Measurements from ENCODE around the gene SYNGR3.

The SYNGR3 gene

DNA sequence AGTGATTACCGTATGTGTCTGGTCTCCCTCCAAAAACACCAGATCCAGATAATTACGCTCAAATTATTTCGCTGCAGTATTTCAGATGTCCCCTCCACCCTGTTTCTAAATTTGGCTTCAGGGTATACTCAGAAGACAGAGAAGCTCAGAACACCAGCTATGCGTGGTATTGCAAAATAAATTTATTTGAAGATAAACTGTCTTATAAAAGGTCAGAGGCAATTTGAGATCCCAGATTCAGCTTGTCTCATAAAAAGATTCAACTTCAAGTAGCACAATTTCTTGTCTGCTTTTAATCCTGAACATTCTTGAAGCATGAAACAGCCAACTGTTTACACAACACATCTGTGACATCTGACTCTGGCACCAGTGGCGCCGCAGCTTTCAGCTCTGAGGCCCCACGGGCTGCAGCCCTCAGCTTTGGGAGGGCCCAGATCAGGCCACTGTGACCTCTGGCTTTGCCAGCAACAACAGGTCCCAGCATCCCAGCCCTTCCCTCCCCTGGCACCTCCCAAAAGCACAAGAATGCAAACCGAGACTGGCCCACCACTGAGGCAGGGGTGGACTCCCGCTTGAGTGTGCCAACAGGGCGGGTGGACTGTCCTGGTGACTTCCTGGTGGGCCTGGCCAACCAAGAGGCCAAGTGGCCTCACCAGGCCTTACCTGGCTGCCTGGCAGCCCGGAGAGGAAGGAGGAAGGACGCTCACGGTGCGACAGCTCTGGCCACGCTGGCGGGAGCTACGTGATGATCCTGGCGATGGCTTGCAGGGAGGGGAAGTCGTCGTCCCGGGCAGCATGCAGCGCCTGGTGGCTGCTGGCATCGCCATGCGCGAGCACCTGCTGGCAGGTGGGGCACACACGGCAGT lies 8.0 kb downstream of the SYNGR3 start:
- POLR2A ChIA-PET, result interaction anchor here (1.6 kb wide), 1 partner anchor 158 kb away, joined by 3 read pairs; the partner anchor contains the start of gene TRAF7
- H3K4me3 ChIP-seq (ENCODE audit: low read depth, low read length), result no peak overlapping the region
- TF ChIP-seq, protein P1, sequence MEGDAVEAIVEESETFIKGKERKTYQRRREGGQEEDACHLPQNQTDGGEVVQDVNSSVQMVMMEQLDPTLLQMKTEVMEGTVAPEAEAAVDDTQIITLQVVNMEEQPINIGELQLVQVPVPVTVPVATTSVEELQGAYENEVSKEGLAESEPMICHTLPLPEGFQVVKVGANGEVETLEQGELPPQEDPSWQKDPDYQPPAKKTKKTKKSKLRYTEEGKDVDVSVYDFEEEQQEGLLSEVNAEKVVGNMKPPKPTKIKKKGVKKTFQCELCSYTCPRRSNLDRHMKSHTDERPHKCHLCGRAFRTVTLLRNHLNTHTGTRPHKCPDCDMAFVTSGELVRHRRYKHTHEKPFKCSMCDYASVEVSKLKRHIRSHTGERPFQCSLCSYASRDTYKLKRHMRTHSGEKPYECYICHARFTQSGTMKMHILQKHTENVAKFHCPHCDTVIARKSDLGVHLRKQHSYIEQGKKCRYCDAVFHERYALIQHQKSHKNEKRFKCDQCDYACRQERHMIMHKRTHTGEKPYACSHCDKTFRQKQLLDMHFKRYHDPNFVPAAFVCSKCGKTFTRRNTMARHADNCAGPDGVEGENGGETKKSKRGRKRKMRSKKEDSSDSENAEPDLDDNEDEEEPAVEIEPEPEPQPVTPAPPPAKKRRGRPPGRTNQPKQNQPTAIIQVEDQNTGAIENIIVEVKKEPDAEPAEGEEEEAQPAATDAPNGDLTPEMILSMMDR (IDR thresholded peaks at IDR 0.05; ENCODE audit: insufficient read depth, low read length, missing control alignments), result no peak
- CTCF ChIA-PET, result interaction anchor here (1.1 to 4.6 kb wide), 3 partner anchors 10 to 143 kb away, joined by 3 to 19 read pairs (median 7); no protein-coding TSS in a partner anchor
- no peak for DNase-seq (ENCODE audit: low read depth, low spot score)

GRCh38 chr16:1998360-1998835 lies 8.6 kb downstream of the SYNGR3 start:
- ChIA-PET CTCF (interaction anchor here (1.9 to 4.6 kb wide), 2 partner anchors 10 to 142 kb away, joined by 7 to 19 read pairs; no protein-coding TSS in a partner anchor), POLR2A (interaction anchor here (1.6 kb wide), 1 partner anchor 157 kb away, joined by 3 read pairs; the partner anchor contains the start of gene TRAF7)
- no peak for DNase-seq (ENCODE audit: low read depth, low spot score)
- H3K4me3 ChIP-seq (ENCODE audit: low read depth, low read length), result no peak overlapping the region
- TF ChIP-seq, protein P1 (IDR thresholded peaks at IDR 0.05; ENCODE audit: insufficient read depth, low read length, missing control alignments), result no peak

DNA sequence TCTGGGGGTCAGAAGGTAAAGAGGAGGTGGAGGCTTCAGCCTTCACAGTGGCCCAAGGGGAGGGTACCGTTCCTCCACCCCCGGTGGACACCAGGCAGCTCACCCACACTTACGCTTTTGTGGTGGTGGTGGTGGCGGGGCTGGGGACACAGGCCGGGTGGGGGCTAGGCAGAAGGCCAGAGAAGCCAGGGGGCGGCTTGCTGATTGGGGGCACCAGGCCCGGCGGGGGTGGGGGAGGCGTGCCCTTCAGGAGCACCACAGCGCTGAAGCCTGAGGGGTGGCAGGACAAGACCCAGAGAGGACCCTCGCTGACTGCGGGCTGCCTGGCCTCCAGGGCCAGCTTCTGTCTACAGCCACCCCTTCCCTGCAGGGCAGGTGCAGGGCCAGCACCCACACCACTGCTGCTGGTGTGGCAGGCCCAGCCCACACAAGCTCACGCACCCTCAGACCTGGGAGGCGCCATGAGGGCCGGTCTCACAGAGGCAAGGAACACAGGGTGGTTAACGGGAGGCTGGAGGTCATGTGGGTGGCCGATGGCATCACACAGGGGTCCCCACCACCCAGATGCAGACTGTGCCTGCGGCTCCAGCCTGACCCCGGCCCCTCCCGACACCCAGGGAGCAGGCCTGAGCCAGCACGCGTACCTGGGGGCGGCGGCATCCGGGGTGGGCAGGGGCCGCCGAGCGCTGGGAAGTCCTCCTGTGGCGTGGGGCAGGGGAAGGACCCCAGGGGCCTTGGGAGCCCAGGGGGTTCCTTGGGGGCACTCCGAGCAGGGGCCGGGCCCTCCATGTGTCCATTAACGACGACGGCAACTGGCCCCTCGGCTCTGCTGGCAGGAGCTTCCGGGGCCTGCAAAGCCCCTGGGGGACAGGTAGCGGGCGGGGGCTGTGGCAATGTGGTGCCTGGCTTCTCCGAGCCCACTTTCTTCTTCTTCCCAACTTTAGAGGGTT lies 9.4 kb downstream of the SYNGR3 start:
- TF ChIP-seq, protein P1 (IDR thresholded peaks at IDR 0.05; ENCODE audit: insufficient read depth, low read length, missing control alignments), result no peak
- no peak overlapping the region for H3K4me3 ChIP-seq (ENCODE audit: low read depth, low read length)
- ChIA-PET CTCF (interaction anchor here (1.9 to 10.6 kb wide), 3 partner anchors 9 to 142 kb away, joined by 7 to 176 read pairs (median 19); partner anchors contain the start of gene PKD1), POLR2A (interaction anchor here (1.6 kb wide), 1 partner anchor 156 kb away, joined by 3 read pairs; the partner anchor contains the start of gene TRAF7)
- no peak for DNase-seq (ENCODE audit: low read depth, low spot score)

- POLR2A ChIA-PET, result no interaction called here
- CTCF ChIA-PET, result interaction anchor here (6.5 to 10.6 kb wide), 2 partner anchors 12 to 140 kb away, joined by 163 to 176 read pairs; partner anchors contain the start of genes GFER, NOXO1, PKD1 and SYNGR3
- DNase-seq (ENCODE audit: low read depth, low spot score), result no peak
- TF ChIP-seq, protein P1 (IDR thresholded peaks at IDR 0.05; ENCODE audit: insufficient read depth, low read length, missing control alignments), result no peak
- H3K4me3 ChIP-seq (ENCODE audit: low read depth, low read length), result no peak overlapping the region
These were observed 10.2 kb downstream of the SYNGR3 start for GRCh38 chr16:1999866-2000514.

DNA sequence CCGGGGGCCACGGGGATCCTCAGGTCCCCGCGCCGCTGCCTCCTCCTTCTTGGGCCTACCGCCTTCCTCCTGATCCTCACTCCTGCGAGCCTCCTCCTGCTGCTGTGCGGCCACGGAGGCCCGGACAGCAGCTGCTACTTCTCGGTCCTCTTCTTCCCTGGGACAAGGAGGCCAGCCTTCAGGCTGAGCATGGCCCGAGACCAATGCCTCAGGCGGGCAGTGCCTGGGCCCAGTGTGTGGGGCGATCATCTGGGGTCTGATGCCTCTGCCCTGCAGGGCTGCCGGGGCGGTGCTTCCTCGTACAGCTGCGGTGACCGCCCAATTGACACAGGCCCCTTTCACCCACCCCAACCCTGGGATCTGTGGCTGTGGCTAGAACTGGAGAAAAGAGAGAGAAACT lies 11.3 kb downstream of the SYNGR3 start:
- no peak for DNase-seq (ENCODE audit: low read depth, low spot score)
- TF ChIP-seq, protein P1 (IDR thresholded peaks at IDR 0.05; ENCODE audit: insufficient read depth, low read length, missing control alignments), result no peak
- ChIA-PET POLR2A (interaction anchor here (1.2 kb wide), 1 partner anchor 154 kb away, joined by 3 read pairs; the partner anchor contains the start of gene TRAF7), CTCF (interaction anchor here (4.8 to 10.6 kb wide), 3 partner anchors 12 to 139 kb away, joined by 38 to 176 read pairs (median 163); partner anchors contain the start of genes GFER, NOXO1, PKD1 and SYNGR3)
- no peak overlapping the region for H3K4me3 ChIP-seq (ENCODE audit: low read depth, low read length)

All from AG04449 (cell line).